Heart right ventricle (tissue), 16 donors: ENCODE data around the gene ZNHIT2. TPM values are rescaled to one million over a fixed set of nuclear protein-coding genes. Genes with fewer than 3 reads are reported as not detected.

Experiments used
- ATAC-seq, 8 donors: fragments of 200-7000 bp; cut with Tn5 transposase; one replicate each; pipeline ENCODE4 v1.9.1; 2020; ENCODE audit warnings: mild to moderate bottlenecking in 8 of 8, moderate library complexity in 8 of 8, moderate number of reproducible peaks in 1 of 8
- DNase-seq, 2 donors: peaks; one replicate each; pipeline ENCODE4 v3.0.0-alpha.2; 2020
- H3K27ac ChIP-seq, 10 donors: fragments of 200-600 bp; sonication (generic) in 2 of 10; one replicate each; pipeline versions ENCODE4 v1.5.0 to v1.8.0; 2020 to 2022; ENCODE audit warnings: mild to moderate bottlenecking in 3 of 10
- H3K27me3 ChIP-seq, 7 donors: fragments of 200-600 bp; one replicate each; pipeline ENCODE4 v1.8.0; 2021 to 2022; ENCODE audit warnings: mild to moderate bottlenecking in 2 of 7
- H3K36me3 ChIP-seq, 9 donors: fragments of 200-600 bp; sonication (generic) in 1 of 9; one replicate each; pipeline versions ENCODE4 v1.5.0 to v1.8.0; 2020 to 2022; ENCODE audit warnings: mild to moderate bottlenecking in 2 of 9
- H3K4me1 ChIP-seq, 9 donors: fragments of 200-600 bp; sonication (generic) in 1 of 9; one replicate each; pipeline versions ENCODE4 v1.5.0 to v1.8.0; 2020 to 2022; ENCODE audit warnings: mild to moderate bottlenecking in 4 of 9
- H3K4me3 ChIP-seq, 10 donors: fragments of 200-600 bp; sonication (generic) in 2 of 10; one replicate each; pipeline versions ENCODE4 v1.5.0 to v1.8.0; 2020 to 2022; ENCODE audit warnings: mild to moderate bottlenecking in 7 of 10, moderate library complexity in 2 of 10
- H3K9me3 ChIP-seq, 11 donors: fragments of 200-600 bp in 10 of 11; sonication (generic) in 2 of 11; one replicate each; pipeline versions ENCODE4 v1.5.0 to v1.8.0; 2013 to 2022; ENCODE audit warnings: mild to moderate bottlenecking in 2 of 11, control low read depth in 1 of 11, moderate library complexity in 1 of 11
- WGBS, 2 donors: extraction: QIAGEN DNeasy Blood & Tissue Kit; methylation state at CpG; one replicate each; pipeline ENCODE4 v1.1.7; 2013; ENCODE audit warnings: inconsistent platforms in 1 of 2; 5-methylcytosine and 5-hydroxymethylcytosine counted together
- intact Hi-C, 10 donors: fragments of 100-400 bp; cut with DNase I; formaldehyde crosslinking; loops; one replicate each; pipeline versions ENCODE4 v1.11.1 to v1.14.2; 2022
- polyA plus RNA-seq, 2 donors: library from polyadenylated mRNA; stranded (reverse); fragments of 200-250 nt; gene quantifications; one replicate each; pipeline ENCODE4 v1.2.3, GENCODE V29; 2013
- total RNA-seq, 10 donors: library from RNA; stranded (reverse); fragmentation: NEBNext Ultra II Directional in 3 of 10; extraction: Animal tissue kit (Norgen Biotek cat#: 25700) in 3 of 10; gene quantifications; one replicate each; pipeline versions ENCODE4 v1.2.1 to v1.2.4, GENCODE V29; 2021 to 2023
- TF ChIP-seq, protein P1 (sequence below), 9 donors: fragments of 200-600 bp; sonication (generic) in 2 of 9; IDR thresholded peaks; one replicate each; pipeline versions ENCODE4 v1.5.0 to v1.8.0; 2021 to 2022; ENCODE audit warnings: antibody characterized with exemption in 9 of 9, mild to moderate bottlenecking in 5 of 9, moderate library complexity in 1 of 9
- donor health status: Arrhythmogenic right ventricular cardiomyopathy.
- donor health status: ischemic (EF 13 %, LVEDD 7.1; RV severe dilation, severe dysfunction).
- donor health status: healthy with polysubstance abuse.
- donor health status: DM: no; HTN: yes; CAD: no.
- donor health status: DM: no; HTN: no; CAD: no.
- donor health status: ischemic (EF 25% LVEDD 6.9; RV normal size, moderate dysfunction).
- donor health status: ischemic (EF 25% LVEDD 5.7; RV mildly dilated, moderate dysfunction).
- donor health status: healthy.
- donor health status: DM: yes; HTN: yes; CAD: no.
- donor health status: Ischemic cardiomyopathy.
- donor health status: ischemic (EF 35%, LVEDD 5.7; RV mildly dilated, moderate dysfunction).
- donor health status: nonischemic (EF 11% LVEDD 7.7; RV severe dilation, severe dysfunction).
- donor health status: DM: yes; HTN: yes; CAD: no.
- donor health status: PGD.
- donor health status: ischemic (EF 29% LVEDD 5.4; RV normal size, mild dysfunction).
- donor health status: nonischemic (EF 23%, LVEDD 6.1; RV moderate dilation, normal function).

Gene ZNHIT2
- total and polyA plus RNA-seq, 12 donors = 4.3 to 17.5 (median 6.6) TPM

- H3K36me3 ChIP-seq = peaks cover 0 to 46% (median 30%) of the 10 kb centered on the region in 9 donors
- intact Hi-C loops = loop anchor here in 5 of 10 donors (2.0 to 10.0 kb wide), 5 partner anchors 69 to 337 kb away; partner anchors contain the start of genes CAPN1 (in 2 of the 5), ARL2 (in 1 of the 5) and SF1 (in 1 of the 5)
- H3K27me3 ChIP-seq = peaks cover 0 to 10% (median 0%) of the 10 kb centered on the region in 7 donors
- ATAC-seq (peak; percentile 82 to 94 (median 92)), DNase-seq (peak; percentile 96)
- WGBS, 2 donors = 0 to 1% methylated on average over 61 to 64 of the region's 64 CpGs
- H3K4me1 ChIP-seq = peaks cover 26 to 66% (median 50%) of the 10 kb centered on the region in 9 donors
- TF ChIP-seq, protein P1, sequence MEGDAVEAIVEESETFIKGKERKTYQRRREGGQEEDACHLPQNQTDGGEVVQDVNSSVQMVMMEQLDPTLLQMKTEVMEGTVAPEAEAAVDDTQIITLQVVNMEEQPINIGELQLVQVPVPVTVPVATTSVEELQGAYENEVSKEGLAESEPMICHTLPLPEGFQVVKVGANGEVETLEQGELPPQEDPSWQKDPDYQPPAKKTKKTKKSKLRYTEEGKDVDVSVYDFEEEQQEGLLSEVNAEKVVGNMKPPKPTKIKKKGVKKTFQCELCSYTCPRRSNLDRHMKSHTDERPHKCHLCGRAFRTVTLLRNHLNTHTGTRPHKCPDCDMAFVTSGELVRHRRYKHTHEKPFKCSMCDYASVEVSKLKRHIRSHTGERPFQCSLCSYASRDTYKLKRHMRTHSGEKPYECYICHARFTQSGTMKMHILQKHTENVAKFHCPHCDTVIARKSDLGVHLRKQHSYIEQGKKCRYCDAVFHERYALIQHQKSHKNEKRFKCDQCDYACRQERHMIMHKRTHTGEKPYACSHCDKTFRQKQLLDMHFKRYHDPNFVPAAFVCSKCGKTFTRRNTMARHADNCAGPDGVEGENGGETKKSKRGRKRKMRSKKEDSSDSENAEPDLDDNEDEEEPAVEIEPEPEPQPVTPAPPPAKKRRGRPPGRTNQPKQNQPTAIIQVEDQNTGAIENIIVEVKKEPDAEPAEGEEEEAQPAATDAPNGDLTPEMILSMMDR (IDR thresholded peaks at IDR 0.05) = no peak
- no peaks in the 10 kb centered on the region for H3K9me3 ChIP-seq
- H3K27ac ChIP-seq = peak within 1 kb of the TSS; percentile 27 to 84 (median 74)
- peak within 1 kb of the TSS; percentile 38 to 75 (median 59) for H3K4me3 ChIP-seq
Measured at GRCh38 chr11:65111744-65112545, 5.6 kb downstream of the ZNHIT2 start, which contains the start of gene TM7SF2. Gene TM7SF2 (plus strand): TSS chr11:65111872. CDS start chr11:65112016, 144 bp downstream.

GRCh38 chr11:65111159-65111743, 6.2 kb downstream of the ZNHIT2 start:
- H3K9me3 ChIP-seq = no peaks in the 10 kb centered on the region
- peaks cover 0 to 46% (median 30%) of the 10 kb centered on the region in 9 donors for H3K36me3 ChIP-seq
- peak overlapping the region in 7 of 10 donors; percentile 50 to 75 (median 60) for H3K4me3 ChIP-seq
- WGBS, 2 donors = 63 to 65% methylated on average over 31 of the region's 31 CpGs
- DNase-seq = no peak
- TF ChIP-seq, protein P1 (IDR thresholded peaks at IDR 0.05) = no peak
- ATAC-seq = peak in 1 of 8 donors; percentile 2
- peak overlapping the region in 6 of 10 donors; percentile 5 to 84 (median 80) for H3K27ac ChIP-seq
- H3K4me1 ChIP-seq = peaks cover 21 to 59% (median 43%) of the 10 kb centered on the region in 9 donors
- intact Hi-C loops = loop anchor here in 5 of 10 donors (2.0 to 10.0 kb wide), 5 partner anchors 70 to 336 kb away; partner anchors contain the start of genes CAPN1 (in 2 of the 5), ARL2 (in 1 of the 5) and SF1 (in 1 of the 5)
- peaks cover 0 to 10% (median 0%) of the 10 kb centered on the region in 7 donors for H3K27me3 ChIP-seq

DNA sequence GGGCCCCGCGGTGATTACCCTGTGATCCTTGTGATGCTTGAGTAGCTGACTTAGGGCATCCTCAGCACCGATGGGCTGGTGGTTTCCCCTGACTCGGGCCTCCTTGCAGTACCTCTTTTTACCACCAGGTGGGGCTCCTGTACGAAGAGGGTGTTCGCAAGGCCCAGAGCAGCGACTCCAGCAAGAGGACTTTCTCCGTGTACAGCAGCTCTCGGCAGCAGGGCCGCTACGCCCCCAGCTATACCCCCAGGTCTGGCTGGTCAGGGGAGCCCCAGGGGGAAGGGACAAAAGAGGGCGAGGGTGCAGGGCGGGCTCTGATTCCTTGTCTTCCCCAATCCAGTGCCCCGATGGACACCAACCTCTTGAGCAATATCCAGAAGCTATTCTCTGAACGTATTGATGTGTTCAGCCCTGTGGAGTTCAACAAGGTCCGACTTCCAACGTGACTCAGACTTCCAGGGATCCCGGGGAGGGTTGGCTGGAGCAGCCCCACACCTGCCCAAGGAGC, 7.1 kb downstream of the ZNHIT2 start:
- TF ChIP-seq, protein P1 (IDR thresholded peaks at IDR 0.05) = peak; percentile 95 to 100 (median 98)
- H3K27me3 ChIP-seq = peaks cover 0 to 10% (median 0%) of the 10 kb centered on the region in 7 donors
- 13 to 14% methylated on average over 18 of the region's 18 CpGs for WGBS, 2 donors
- H3K27ac ChIP-seq = peak overlapping the region in 8 of 10 donors; percentile 42 to 80 (median 55)
- H3K4me3 ChIP-seq = no peak overlapping the region
- H3K36me3 ChIP-seq = peaks cover 0 to 46% (median 29%) of the 10 kb centered on the region in 9 donors
- peaks cover 19 to 56% (median 37%) of the 10 kb centered on the region in 9 donors for H3K4me1 ChIP-seq
- DNase-seq = peak; percentile 85 to 90
- intact Hi-C loops = loop anchor here in 5 of 10 donors (2.0 to 10.0 kb wide), 5 partner anchors 70 to 336 kb away; partner anchors contain the start of genes CAPN1 (in 2 of the 5), ARL2 (in 1 of the 5) and SF1 (in 1 of the 5)
- ATAC-seq = peak; percentile 18 to 76 (median 56)
- no peaks in the 10 kb centered on the region for H3K9me3 ChIP-seq
